C4-2B (cell line): ENCODE results near the gene STAM2.
"Not testable (repeated sequence)": the region's sequence is repeated elsewhere in the genome, so short reads cannot be mapped to it uniquely, and the experiment has no call there.

Experiments
- ZFX ChIP-seq: fragments of 450-650 bp; IDR thresholded peaks from 2 replicates; pipeline ENCODE4 v1.6.1; 2017
- TF ChIP-seq, protein P1 (sequence below): fragments of 450-650 bp; conservative IDR thresholded peaks from 2 replicates; pipeline ENCODE4 v1.5.1; 2017; ENCODE audit warnings: mild to moderate bottlenecking

DNA sequence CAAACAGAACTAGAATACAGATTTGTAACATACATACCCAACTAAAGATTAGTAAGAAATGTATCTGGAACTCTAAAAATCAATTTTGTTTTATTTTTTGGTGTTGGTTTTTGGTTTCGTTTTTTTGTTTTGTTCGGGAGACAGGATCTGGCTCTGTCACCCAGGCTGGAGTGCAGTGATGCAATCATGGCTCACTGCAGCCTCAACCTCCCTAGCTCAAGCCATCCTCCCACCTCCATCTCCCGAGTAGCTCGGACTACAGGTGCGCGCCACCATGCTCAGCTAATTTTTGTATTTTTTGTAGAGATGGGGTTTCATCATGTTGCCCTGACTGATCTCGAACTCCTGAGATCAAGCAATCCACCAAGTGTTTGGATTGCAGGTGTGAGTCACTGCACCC is 6.4 kb downstream of the STAM2 start:
- TF ChIP-seq, protein P1, sequence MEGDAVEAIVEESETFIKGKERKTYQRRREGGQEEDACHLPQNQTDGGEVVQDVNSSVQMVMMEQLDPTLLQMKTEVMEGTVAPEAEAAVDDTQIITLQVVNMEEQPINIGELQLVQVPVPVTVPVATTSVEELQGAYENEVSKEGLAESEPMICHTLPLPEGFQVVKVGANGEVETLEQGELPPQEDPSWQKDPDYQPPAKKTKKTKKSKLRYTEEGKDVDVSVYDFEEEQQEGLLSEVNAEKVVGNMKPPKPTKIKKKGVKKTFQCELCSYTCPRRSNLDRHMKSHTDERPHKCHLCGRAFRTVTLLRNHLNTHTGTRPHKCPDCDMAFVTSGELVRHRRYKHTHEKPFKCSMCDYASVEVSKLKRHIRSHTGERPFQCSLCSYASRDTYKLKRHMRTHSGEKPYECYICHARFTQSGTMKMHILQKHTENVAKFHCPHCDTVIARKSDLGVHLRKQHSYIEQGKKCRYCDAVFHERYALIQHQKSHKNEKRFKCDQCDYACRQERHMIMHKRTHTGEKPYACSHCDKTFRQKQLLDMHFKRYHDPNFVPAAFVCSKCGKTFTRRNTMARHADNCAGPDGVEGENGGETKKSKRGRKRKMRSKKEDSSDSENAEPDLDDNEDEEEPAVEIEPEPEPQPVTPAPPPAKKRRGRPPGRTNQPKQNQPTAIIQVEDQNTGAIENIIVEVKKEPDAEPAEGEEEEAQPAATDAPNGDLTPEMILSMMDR, result not testable (repeated sequence)
- TF ChIP-seq ZFX, result not testable (repeated sequence)
